Chondrocyte (in vitro differentiated cells): ENCODE data around the gene NPC1. TPM values are rescaled to one million over a fixed set of nuclear protein-coding genes. Genes with fewer than 3 reads are reported as not detected.

Experiments used
- DNase-seq: peaks from one replicate; pipeline ENCODE4 v3.0.0; 2021; ENCODE audit warnings: mixed read lengths, low spot score
- H3K27ac Mint-ChIP-seq: one replicate; pipeline ENCODE4 v1.8.0; 2021; ENCODE audit warnings: mild to moderate bottlenecking, moderate library complexity, mixed read lengths; ENCODE audit not compliant: unreplicated experiment
- H3K27me3 Mint-ChIP-seq: 2 replicates; pipeline ENCODE4 v1.8.0; 2021; ENCODE audit warnings: low read depth, mixed read lengths
- H3K36me3 Mint-ChIP-seq: 2 replicates; pipeline ENCODE4 v1.8.0; 2021; ENCODE audit warnings: low read depth, mixed read lengths
- H3K4me1 Mint-ChIP-seq: 2 replicates; pipeline ENCODE4 v1.8.0; 2021; ENCODE audit warnings: low read depth, mild to moderate bottlenecking, mixed read lengths
- H3K4me3 Mint-ChIP-seq: one replicate; pipeline ENCODE4 v1.8.0; 2021; ENCODE audit warnings: mild to moderate bottlenecking, moderate library complexity, mixed read lengths; ENCODE audit not compliant: unreplicated experiment
- H3K9me3 Mint-ChIP-seq: 2 replicates; pipeline ENCODE4 v1.8.0; 2021; ENCODE audit warnings: low read depth, mixed read lengths
- total RNA-seq: library from RNA; stranded (reverse); gene quantifications from 3 replicates; pipeline ENCODE4 v1.2.1, GENCODE V29; 2021
- TF ChIP-seq, protein P1 (sequence below): fragments of 200-600 bp; sonication (generic); IDR thresholded peaks from 2 replicates; pipeline ENCODE4 v1.5.0; 2021; ENCODE audit warnings: antibody characterized with exemption, mild to moderate bottlenecking, moderate library complexity

The NPC1 gene
- total RNA-seq, 1 donor from 2014 or later, result 48.2 TPM

DNA sequence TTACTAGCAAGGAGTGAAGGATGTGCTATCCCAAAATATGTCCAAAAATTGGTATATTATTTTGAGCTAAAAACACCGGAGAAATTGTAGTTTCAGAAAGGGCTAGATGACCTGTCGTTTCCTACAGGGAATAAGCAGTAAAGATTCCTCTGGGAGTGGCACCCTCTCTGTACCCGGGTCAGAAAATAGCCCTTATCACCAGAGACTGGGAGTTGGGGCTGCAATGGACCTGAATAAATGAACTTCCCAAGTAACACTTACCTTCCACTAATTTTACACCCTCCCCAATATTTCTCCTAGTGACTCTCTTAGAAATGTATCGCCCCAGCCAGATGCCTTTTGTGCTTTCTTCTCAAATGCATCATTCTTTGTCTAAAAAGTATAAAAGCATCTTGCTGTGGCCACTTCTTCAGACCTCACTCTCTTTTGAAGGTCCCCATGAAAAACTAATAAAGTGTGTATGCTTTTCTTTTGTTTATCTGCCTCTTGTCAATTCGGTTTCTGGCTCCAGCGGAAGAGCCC, 83.7 kb downstream of the NPC1 start:
- Mint-ChIP-seq H3K27ac (peak overlapping the region; percentile 91), H3K9me3 (no peaks in the 10 kb centered on the region), H3K36me3 (peaks cover 4% of the 10 kb centered on the region), H3K4me3 (peak overlapping the region; percentile 87), H3K4me1 (peaks cover 24% of the 10 kb centered on the region), H3K27me3 (no peaks in the 10 kb centered on the region)
- DNase-seq, result no peak
- TF ChIP-seq, protein P1, sequence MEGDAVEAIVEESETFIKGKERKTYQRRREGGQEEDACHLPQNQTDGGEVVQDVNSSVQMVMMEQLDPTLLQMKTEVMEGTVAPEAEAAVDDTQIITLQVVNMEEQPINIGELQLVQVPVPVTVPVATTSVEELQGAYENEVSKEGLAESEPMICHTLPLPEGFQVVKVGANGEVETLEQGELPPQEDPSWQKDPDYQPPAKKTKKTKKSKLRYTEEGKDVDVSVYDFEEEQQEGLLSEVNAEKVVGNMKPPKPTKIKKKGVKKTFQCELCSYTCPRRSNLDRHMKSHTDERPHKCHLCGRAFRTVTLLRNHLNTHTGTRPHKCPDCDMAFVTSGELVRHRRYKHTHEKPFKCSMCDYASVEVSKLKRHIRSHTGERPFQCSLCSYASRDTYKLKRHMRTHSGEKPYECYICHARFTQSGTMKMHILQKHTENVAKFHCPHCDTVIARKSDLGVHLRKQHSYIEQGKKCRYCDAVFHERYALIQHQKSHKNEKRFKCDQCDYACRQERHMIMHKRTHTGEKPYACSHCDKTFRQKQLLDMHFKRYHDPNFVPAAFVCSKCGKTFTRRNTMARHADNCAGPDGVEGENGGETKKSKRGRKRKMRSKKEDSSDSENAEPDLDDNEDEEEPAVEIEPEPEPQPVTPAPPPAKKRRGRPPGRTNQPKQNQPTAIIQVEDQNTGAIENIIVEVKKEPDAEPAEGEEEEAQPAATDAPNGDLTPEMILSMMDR, result no peak

DNA sequence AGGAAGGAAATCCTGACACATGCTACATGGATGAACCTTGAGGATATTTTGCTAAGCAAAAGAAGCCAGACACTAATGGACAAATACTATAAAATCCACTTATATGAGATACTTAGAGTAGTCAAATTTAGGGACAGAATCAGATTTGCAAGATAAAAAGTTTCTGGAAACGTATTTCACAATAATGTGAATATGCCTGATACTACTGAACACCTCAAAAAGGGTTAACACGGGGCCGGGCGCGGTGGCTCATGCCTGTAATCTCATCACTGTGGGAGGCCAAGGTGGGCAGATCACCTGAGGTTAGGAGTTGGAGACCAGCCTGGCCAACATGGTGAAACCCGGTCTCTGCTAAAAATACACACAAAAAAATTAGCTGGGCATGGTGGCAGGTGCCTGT, 84.7 kb downstream of the NPC1 start:
- Mint-ChIP-seq H3K36me3 (peaks cover 4% of the 10 kb centered on the region), H3K27ac (no peak overlapping the region), H3K9me3 (no peaks in the 10 kb centered on the region), H3K27me3 (no peaks in the 10 kb centered on the region), H3K4me3 (no peak overlapping the region), H3K4me1 (peaks cover 24% of the 10 kb centered on the region)
- TF ChIP-seq, protein P1, result no peak
- DNase-seq, result no peak

DNA sequence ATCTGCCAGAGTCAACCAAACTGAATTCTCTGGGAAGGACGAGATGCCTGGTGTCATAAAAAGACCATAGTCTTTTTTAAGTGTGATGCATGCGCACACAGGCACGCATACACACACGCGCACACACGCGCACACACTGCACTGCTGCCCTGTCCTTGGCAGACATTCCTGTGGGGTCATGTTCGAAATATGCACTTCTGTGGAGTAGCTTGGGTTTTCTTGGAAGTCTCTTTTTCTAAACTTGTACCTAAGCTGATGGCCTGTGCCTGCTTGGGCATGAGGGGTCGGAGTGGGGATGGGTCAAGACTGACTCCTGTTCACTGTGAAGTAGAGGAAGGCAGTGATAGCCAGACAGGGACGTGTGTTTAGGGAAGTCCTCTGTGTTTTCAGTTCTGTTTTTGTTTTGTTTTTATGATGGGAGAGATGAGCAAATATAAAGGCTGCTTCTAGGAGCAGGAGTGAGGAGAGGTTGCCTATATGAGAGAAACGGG, 87.0 kb downstream of the NPC1 start:
- TF ChIP-seq, protein P1, result no peak
- no peak overlapping the region for H3K4me3 Mint-ChIP-seq
- peaks cover 15% of the 10 kb centered on the region for H3K4me1 Mint-ChIP-seq
- H3K36me3 Mint-ChIP-seq, result no peaks in the 10 kb centered on the region
- no peaks in the 10 kb centered on the region for H3K27me3 Mint-ChIP-seq
- H3K9me3 Mint-ChIP-seq, result no peaks in the 10 kb centered on the region
- DNase-seq, result no peak
- no peak overlapping the region for H3K27ac Mint-ChIP-seq

DNA sequence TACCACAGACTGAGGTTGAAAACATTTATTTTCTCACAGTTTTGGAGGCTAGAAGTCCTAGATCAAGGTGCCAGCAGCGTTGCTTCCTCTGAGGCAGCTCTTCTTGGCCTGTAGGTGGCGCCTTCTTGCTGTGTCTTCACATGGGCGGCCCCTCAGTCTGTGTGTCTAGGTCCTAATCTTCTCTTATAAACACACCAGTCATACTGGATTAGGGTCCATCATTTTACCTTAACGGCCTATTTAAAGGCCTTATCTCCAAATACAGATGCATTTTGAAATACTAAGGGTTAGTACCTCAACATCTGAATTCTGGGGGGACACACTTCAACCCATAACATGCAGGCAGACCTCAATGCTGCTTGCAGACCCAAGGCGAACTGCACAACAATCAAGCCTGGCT, 87.4 kb downstream of the NPC1 start:
- TF ChIP-seq, protein P1, result peak; percentile 87
- DNase-seq, result no peak
- H3K4me3 Mint-ChIP-seq, result no peak overlapping the region
- no peaks in the 10 kb centered on the region for H3K9me3 Mint-ChIP-seq
- H3K36me3 Mint-ChIP-seq, result no peaks in the 10 kb centered on the region
- H3K4me1 Mint-ChIP-seq, result peaks cover 11% of the 10 kb centered on the region
- no peak overlapping the region for H3K27ac Mint-ChIP-seq
- no peaks in the 10 kb centered on the region for H3K27me3 Mint-ChIP-seq

DNA sequence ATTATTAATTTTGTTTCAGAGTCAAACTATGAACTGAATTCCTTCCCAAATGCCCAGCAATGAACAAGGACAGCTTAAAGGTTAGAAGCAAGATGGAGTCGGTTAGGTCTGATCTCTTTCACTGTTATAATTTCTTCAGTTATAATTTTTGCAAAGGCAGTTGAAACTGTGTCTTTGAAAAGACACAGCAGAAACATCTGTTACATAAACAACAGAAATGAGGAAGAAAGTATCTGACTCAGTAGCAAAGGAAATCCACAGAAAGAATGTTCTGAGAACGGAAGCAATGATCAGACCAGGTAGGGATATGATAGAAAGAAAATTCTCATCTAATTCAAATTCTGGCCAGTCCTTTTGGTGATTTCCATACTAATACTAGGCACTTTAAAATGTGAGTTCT, 88.2 kb downstream of the NPC1 start:
- H3K27ac Mint-ChIP-seq, result no peak overlapping the region
- peaks cover 9% of the 10 kb centered on the region for H3K4me1 Mint-ChIP-seq
- no peak overlapping the region for H3K4me3 Mint-ChIP-seq
- no peaks in the 10 kb centered on the region for H3K9me3 Mint-ChIP-seq
- TF ChIP-seq, protein P1, result no peak
- DNase-seq, result no peak
- H3K36me3 Mint-ChIP-seq, result no peaks in the 10 kb centered on the region
- H3K27me3 Mint-ChIP-seq, result no peaks in the 10 kb centered on the region
